GM23338 (cell line): Measurements from ENCODE around the gene CPTP. TPM values are rescaled to one million over a fixed set of nuclear protein-coding genes. Genes with fewer than 3 reads are reported as not detected.

ENCODE experiments used
- ATAC-seq: fragments of 200-7000 bp; cut with Tn5 transposase; 3 replicates; pipeline ENCODE4 v1.9.1; 2020
- DNase-seq: peaks from one replicate; pipeline ENCODE4 v3.0.0-alpha.2; 2015; ENCODE audit warnings: low spot score
- H2AFZ ChIP-seq: fragments of 200-600 bp; sonication (generic); 2 replicates; pipeline ENCODE4 v1.8.0; 2016; ENCODE audit warnings: antibody characterized with exemption, mild to moderate bottlenecking, moderate library complexity
- H3F3A ChIP-seq: fragments of 200-600 bp; sonication (generic); replicated peaks from 2 replicates; pipeline ENCODE4 v1.8.0; 2017; ENCODE audit warnings: antibody characterized with exemption, mixed run types, low read depth
- H3K27ac ChIP-seq: fragments of 200-600 bp; sonication (generic); 2 replicates; pipeline ENCODE4 v1.6.1; 2016; ENCODE audit warnings: low read depth
- H3K27me3 ChIP-seq: fragments of 200-600 bp; sonication (generic); 2 replicates; pipeline ENCODE4 v1.8.0; 2016; ENCODE audit warnings: mild to moderate bottlenecking, mixed run types, moderate library complexity; ENCODE audit not compliant: insufficient read depth
- H3K36me3 ChIP-seq: fragments of 200-600 bp; sonication (generic); 2 replicates; pipeline ENCODE4 v1.8.0; 2016; ENCODE audit warnings: mild to moderate bottlenecking; ENCODE audit not compliant: insufficient read depth
- H3K4me1 ChIP-seq: fragments of 200-600 bp; sonication (generic); 2 replicates; pipeline ENCODE4 v1.8.0; 2016; ENCODE audit warnings: mild to moderate bottlenecking, moderate library complexity; ENCODE audit not compliant: insufficient read depth
- H3K4me2 ChIP-seq: fragments of 200-600 bp; sonication (generic); 2 replicates; pipeline ENCODE4 v1.7.1; 2017; ENCODE audit warnings: mixed run types
- H3K4me3 ChIP-seq: fragments of 200-600 bp; sonication (generic); 2 replicates; pipeline ENCODE4 v1.6.1; 2016; ENCODE audit warnings: mixed run types
- H3K79me2 ChIP-seq: fragments of 200-600 bp; sonication (generic); replicated peaks from 2 replicates; pipeline ENCODE4 v1.8.0; 2017; ENCODE audit warnings: mild to moderate bottlenecking; ENCODE audit not compliant: insufficient read depth
- H3K9me2 ChIP-seq: fragments of 200-600 bp; sonication (generic); 2 replicates; pipeline ENCODE4 v1.8.0; 2017; ENCODE audit not compliant: insufficient read depth
- H4K20me1 ChIP-seq: fragments of 200-600 bp; sonication (generic); replicated peaks from 2 replicates; pipeline ENCODE4 v1.8.0; 2017; ENCODE audit warnings: mild to moderate bottlenecking; ENCODE audit not compliant: insufficient read depth
- H3K27ac Mint-ChIP-seq: 2 replicates; pipeline ENCODE4 v1.8.0; 2020; ENCODE audit warnings: inconsistent platforms, mild to moderate bottlenecking, moderate library complexity, mixed read lengths
- H3K27me3 Mint-ChIP-seq: 3 replicates; pipeline ENCODE4 v1.8.0; 2022; ENCODE audit warnings: low read depth, mild to moderate bottlenecking, moderate library complexity, mixed read lengths, inconsistent platforms; ENCODE audit not compliant: insufficient read depth, poor library complexity
- H3K36me3 Mint-ChIP-seq: 3 replicates; pipeline ENCODE4 v1.8.0; 2021; ENCODE audit warnings: low read depth, mild to moderate bottlenecking, inconsistent platforms, moderate library complexity, mixed read lengths
- H3K4me1 Mint-ChIP-seq: 3 replicates; pipeline ENCODE4 v1.8.0; 2020; ENCODE audit warnings: mild to moderate bottlenecking, inconsistent platforms, mixed read lengths
- H3K4me3 Mint-ChIP-seq: 3 replicates; pipeline ENCODE4 v1.8.0; 2021; ENCODE audit warnings: moderate library complexity, mild to moderate bottlenecking, inconsistent platforms, mixed read lengths
- H3K9me3 Mint-ChIP-seq: 3 replicates; pipeline ENCODE4 v1.8.0; 2020; ENCODE audit warnings: moderate library complexity, mild to moderate bottlenecking, inconsistent platforms, mixed read lengths
- CTCF ChIP-seq, 2 experiments: fragments of 200-600 bp in 1 of 2; sonication (generic) in 1 of 2; conservative IDR thresholded peaks; 2 replicates each; pipeline versions ENCODE4 v1.5.1 to v1.6.1; 2016 to 2017; ENCODE audit warnings: antibody characterized with exemption in 2 of 2, low read depth in 2 of 2, mild to moderate bottlenecking in 2 of 2, moderate library complexity in 1 of 2
- ETS1 ChIP-seq: IDR thresholded peaks from 2 replicates; pipeline ENCODE4 v1.6.1; 2016; ENCODE audit warnings: antibody characterized with exemption
- EZH2 ChIP-seq: fragments of 200-600 bp; sonication (generic); IDR thresholded peaks from one replicate; pipeline ENCODE4 v1.8.0; 2017; ENCODE audit warnings: antibody characterized with exemption, mild to moderate bottlenecking, low read depth; ENCODE audit not compliant: unreplicated experiment
- NANOG ChIP-seq: IDR thresholded peaks from 2 replicates; pipeline ENCODE4 v1.6.1; 2016; ENCODE audit warnings: antibody characterized with exemption, borderline replicate concordance
- REST ChIP-seq: IDR thresholded peaks from one replicate; pipeline ENCODE4 v1.6.1; 2018; ENCODE audit warnings: antibody characterized with exemption; ENCODE audit not compliant: unreplicated experiment
- ZNF331 ChIP-seq: fragments of 250-450 bp; sonication (Bioruptor Pico); IDR thresholded peaks from 2 replicates; pipeline ENCODE4 v1.5.0; 2020; ENCODE audit warnings: low read depth, mild to moderate bottlenecking, moderate library complexity
- polyA plus RNA-seq: library from polyadenylated mRNA; unstranded; fragments of >200 nt; fragmentation: Nextera tagmentation; extraction: Ambion mirVana; gene quantifications from 2 replicates; pipeline ENCODE4 v1.2.1, GENCODE V29; 2016
- total RNA-seq: library from RNA; depleted of rRNA; stranded (reverse); fragments of >200 nt; shearing (Covaris generic); gene quantifications from 2 replicates; pipeline ENCODE4 v1.2.3, GENCODE V29; 2014

Gene CPTP
- total and polyA plus RNA-seq, 2 experiments from 2014 or later, result 8.1 to 13.5 TPM

- TF ChIP-seq ETS1 (no peak), ZNF331 (CRISPR knock-in tag) (no peak), NANOG (no peak)
Measured at GRCh38 chr1:1281533-1282321, 42.9 kb upstream of the CPTP start (continued).

- H4K20me1 ChIP-seq, result no peaks in the 10 kb centered on the region
- H3K9me2 ChIP-seq, result no peaks in the 10 kb centered on the region
- DNase-seq (no peak), ATAC-seq (no peak)
- Mint-ChIP-seq H3K4me3 (no peak overlapping the region), H3K27me3 (peaks cover 11% of the 10 kb centered on the region), H3K27ac (no peak overlapping the region), H3K4me1 (no peaks in the 10 kb centered on the region; the same call in 2 of the 3 replicates), H3K9me3 (no peaks in the 10 kb centered on the region), H3K36me3 (no peaks in the 10 kb centered on the region)
- TF ChIP-seq EZH2, result no peak
- H3K4me2 ChIP-seq, result no peak overlapping the region
- no peak overlapping the region for H3K4me3 ChIP-seq
- no peaks in the 10 kb centered on the region for H3K4me1 ChIP-seq
- no peaks in the 10 kb centered on the region for H3K36me3 ChIP-seq
- no peak overlapping the region for H3K27ac ChIP-seq
- no peaks in the 10 kb centered on the region for H3K79me2 ChIP-seq
- no peaks in the 10 kb centered on the region for H3K27me3 ChIP-seq
- H3F3A ChIP-seq, result no peaks in the 10 kb centered on the region
- no peak overlapping the region for H2AFZ ChIP-seq
Measured at GRCh38 chr1:1282998-1283397, 41.6 kb upstream of the CPTP start.

GRCh38 chr1:1283821-1284220 is 40.8 kb upstream of the CPTP start:
- no peaks in the 10 kb centered on the region for H3K27me3 ChIP-seq
- no peaks in the 10 kb centered on the region for H4K20me1 ChIP-seq
- DNase-seq (peak; percentile 64), ATAC-seq (peak; percentile 45)
- Mint-ChIP-seq H3K9me3 (no peaks in the 10 kb centered on the region), H3K4me3 (no peak overlapping the region), H3K36me3 (no peaks in the 10 kb centered on the region), H3K27me3 (peaks cover 8% of the 10 kb centered on the region), H3K4me1 (no peaks in the 10 kb centered on the region; the same call in 2 of the 3 replicates), H3K27ac (no peak overlapping the region)
- H3K36me3 ChIP-seq, result no peaks in the 10 kb centered on the region
- no peak overlapping the region for H2AFZ ChIP-seq
- no peaks in the 10 kb centered on the region for H3K9me2 ChIP-seq
- no peaks in the 10 kb centered on the region for H3K4me1 ChIP-seq
- no peaks in the 10 kb centered on the region for H3K79me2 ChIP-seq
- no peaks in the 10 kb centered on the region for H3F3A ChIP-seq
- no peak overlapping the region for H3K4me3 ChIP-seq
- no peak overlapping the region for H3K27ac ChIP-seq
- H3K4me2 ChIP-seq, result no peak overlapping the region
- TF ChIP-seq ZNF331 (CRISPR knock-in tag) (no peak), ETS1 (no peak), CTCF (conservative IDR thresholded peaks at IDR 0.05; ENCODE audit: low read depth in 2 of 2) (no peak; a peak in 1 of 4 replicates), REST (no peak)
